ENCODE results near the gene FMNL3. TPM values are rescaled to one million over a fixed set of nuclear protein-coding genes. Genes with fewer than 3 reads are reported as not detected.

Gene FMNL3
- total RNA-seq, 1 donor from 2014 or later = 30.4 TPM

DNA sequence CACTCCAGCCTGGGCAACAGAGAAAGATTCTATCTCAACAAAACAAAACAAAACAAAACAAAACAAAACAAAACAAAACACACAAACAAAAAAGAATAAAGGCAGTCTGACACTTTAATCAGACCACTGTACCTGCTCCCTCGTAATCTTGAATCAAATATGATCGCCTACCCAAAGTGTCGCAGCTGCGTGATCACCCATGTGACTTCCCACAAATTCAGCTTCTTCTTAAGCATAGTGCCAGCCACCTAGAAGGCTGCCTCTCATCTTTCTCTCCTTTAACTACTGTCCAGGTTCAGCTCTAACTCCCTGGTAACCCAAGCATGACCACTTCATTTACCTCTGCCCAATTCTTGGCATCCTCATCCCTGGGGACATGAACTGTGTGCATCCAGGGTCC lies 37.4 kb downstream of the FMNL3 start:
- peak overlapping the region; percentile 84 to 97 for H3K27ac ChIP-seq
- H3K4me3 ChIP-seq = no peak overlapping the region
- no peak for DNase-seq (ENCODE audit: low spot score in 2 of 2)
- H3K36me3 ChIP-seq = no peaks in the 10 kb centered on the region
- H3K9me3 ChIP-seq = no peaks in the 10 kb centered on the region
- intact Hi-C loops (cut with DNase I) = no loop called here
- TF ChIP-seq, protein P1, sequence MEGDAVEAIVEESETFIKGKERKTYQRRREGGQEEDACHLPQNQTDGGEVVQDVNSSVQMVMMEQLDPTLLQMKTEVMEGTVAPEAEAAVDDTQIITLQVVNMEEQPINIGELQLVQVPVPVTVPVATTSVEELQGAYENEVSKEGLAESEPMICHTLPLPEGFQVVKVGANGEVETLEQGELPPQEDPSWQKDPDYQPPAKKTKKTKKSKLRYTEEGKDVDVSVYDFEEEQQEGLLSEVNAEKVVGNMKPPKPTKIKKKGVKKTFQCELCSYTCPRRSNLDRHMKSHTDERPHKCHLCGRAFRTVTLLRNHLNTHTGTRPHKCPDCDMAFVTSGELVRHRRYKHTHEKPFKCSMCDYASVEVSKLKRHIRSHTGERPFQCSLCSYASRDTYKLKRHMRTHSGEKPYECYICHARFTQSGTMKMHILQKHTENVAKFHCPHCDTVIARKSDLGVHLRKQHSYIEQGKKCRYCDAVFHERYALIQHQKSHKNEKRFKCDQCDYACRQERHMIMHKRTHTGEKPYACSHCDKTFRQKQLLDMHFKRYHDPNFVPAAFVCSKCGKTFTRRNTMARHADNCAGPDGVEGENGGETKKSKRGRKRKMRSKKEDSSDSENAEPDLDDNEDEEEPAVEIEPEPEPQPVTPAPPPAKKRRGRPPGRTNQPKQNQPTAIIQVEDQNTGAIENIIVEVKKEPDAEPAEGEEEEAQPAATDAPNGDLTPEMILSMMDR (IDR thresholded peaks at IDR 0.05) = no peak
- H3K4me1 ChIP-seq = peaks cover 21 to 43% of the 10 kb centered on the region in 2 donors
- no peaks in the 10 kb centered on the region for H3K27me3 ChIP-seq

DNA sequence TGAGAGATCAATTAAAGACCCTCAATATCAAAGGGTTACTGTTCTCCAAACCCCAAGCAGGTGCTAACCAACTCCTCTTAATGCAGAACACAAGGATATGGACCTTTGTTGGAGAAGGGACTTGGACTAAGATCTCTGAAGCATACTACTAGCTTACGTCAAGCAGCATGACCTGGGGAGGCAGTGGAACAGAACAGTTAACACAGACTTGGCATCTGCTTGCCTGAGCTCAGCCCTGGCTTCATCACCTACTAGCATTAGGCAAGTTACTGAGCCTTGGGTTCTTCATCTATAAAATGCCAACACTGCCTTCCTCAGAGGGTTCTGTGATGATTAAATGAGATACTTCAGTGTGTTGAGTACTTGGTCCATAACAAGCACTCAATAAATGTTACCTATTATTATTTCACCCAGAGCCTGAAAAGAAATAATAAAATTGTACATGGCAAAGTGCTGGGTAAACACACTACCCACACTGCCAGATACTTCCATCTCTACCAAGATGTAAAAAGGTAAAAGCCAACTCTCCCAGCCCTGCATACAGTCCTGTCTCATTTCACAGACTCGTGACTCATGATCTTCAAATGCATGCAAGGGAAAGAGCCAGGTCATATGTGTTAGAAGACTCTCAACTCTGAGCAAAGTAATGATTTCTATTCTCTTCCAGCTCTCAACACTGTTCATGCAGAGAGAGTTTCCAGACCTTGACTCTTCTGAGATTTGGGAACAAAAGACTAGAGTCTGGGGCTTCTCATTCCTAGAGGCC lies 39.7 kb downstream of the FMNL3 start:
- no peaks in the 10 kb centered on the region for H3K9me3 ChIP-seq
- no peaks in the 10 kb centered on the region for H3K27me3 ChIP-seq
- no peaks in the 10 kb centered on the region for H3K36me3 ChIP-seq
- TF ChIP-seq, protein P1 (IDR thresholded peaks at IDR 0.05) = no peak
- H3K27ac ChIP-seq = no peak overlapping the region
- DNase-seq (ENCODE audit: low spot score in 2 of 2) = no peak
- intact Hi-C loops (cut with DNase I) = no loop called here
- H3K4me3 ChIP-seq = no peak overlapping the region
- peaks cover 22 to 45% of the 10 kb centered on the region in 2 donors for H3K4me1 ChIP-seq

DNA sequence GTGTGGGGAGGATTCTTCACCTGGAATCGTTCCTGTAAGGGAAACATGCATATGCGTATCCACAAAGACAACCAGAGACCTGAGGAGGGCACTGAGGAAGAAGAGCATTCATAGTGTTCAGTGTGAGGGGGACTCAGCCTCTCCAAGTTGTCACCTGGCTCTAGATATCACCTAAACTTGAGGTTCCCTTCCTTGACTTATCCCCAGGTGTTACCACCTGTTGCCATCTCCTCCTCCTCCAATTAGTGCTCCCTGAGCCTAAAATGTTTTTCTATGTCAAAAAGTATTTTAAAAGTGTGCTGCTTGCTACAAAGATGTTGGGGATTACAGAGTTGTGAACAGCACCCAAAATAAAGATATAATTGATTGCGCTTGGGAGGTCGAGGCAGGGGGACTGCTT lies 41.0 kb downstream of the FMNL3 start:
- no peaks in the 10 kb centered on the region for H3K27me3 ChIP-seq
- H3K4me1 ChIP-seq = peaks cover 18 to 44% of the 10 kb centered on the region in 2 donors
- intact Hi-C loops (cut with DNase I) = no loop called here
- TF ChIP-seq, protein P1 (IDR thresholded peaks at IDR 0.05) = no peak
- H3K4me3 ChIP-seq = no peak overlapping the region
- no peaks in the 10 kb centered on the region for H3K9me3 ChIP-seq
- no peaks in the 10 kb centered on the region for H3K36me3 ChIP-seq
- H3K27ac ChIP-seq = peak overlapping the region in 1 of 2 donors; percentile 91
- DNase-seq (ENCODE audit: low spot score in 2 of 2) = no peak

DNA sequence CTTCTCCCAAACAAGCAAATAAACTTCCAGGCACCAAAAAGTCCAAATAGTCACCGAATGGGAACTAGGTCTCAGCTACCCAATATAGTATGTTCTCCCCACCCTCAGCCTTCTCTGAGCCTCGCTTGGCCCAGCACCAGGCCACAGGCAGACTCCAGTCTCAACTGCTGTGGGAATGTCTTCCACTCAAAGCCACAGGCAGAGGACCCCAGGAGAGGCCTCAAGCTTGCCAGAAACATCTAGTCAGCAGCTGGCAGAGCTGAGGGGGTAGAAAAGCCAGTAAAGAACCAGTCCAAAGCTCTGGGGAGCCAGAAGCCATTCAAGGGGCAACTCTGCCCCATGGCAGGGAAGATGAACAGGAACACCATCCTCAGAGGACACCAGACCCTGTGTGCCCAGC lies 41.8 kb downstream of the FMNL3 start:
- H3K27me3 ChIP-seq = no peaks in the 10 kb centered on the region
- TF ChIP-seq, protein P1 (IDR thresholded peaks at IDR 0.05) = no peak
- H3K4me1 ChIP-seq = peaks cover 17 to 39% of the 10 kb centered on the region in 2 donors
- intact Hi-C loops (cut with DNase I) = no loop called here
- no peaks in the 10 kb centered on the region for H3K9me3 ChIP-seq
- no peak overlapping the region for H3K4me3 ChIP-seq
- peak overlapping the region; percentile 85 to 91 for H3K27ac ChIP-seq
- no peak for DNase-seq (ENCODE audit: low spot score in 2 of 2)
- H3K36me3 ChIP-seq = no peaks in the 10 kb centered on the region

DNA sequence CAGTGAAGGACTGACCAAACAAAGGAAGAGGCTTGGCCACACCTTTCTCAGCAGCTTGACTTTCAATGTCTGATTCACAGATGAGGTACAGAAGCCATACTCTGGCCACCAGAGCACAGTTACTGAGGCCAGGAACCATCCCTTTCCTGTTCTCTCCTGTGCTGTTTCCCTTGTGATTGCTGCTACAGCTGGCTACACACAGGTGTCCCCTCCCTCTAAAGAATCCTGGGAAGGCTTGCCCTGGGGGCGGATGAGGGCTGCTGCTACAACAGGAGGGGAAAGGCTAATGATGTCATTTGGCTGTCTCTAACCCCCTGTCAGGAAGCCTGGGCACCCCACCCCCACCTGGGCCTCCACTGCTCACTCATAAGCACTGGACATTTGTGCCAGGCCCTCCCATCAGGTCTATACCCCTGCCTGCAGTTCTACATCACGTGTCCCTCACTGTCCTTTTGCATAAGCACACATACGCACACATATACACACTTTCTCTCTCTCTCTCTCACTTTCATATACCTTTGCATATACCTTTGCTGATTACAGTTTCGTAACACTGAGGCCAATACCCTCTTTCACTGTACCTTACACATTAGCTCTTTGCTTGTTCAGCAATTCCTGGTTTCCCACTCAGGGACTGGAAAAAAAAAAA lies 42.5 kb downstream of the FMNL3 start:
- H3K9me3 ChIP-seq = no peaks in the 10 kb centered on the region
- H3K27me3 ChIP-seq = no peaks in the 10 kb centered on the region
- H3K36me3 ChIP-seq = no peaks in the 10 kb centered on the region
- DNase-seq (ENCODE audit: low spot score in 2 of 2) = no peak
- peaks cover 17 to 39% of the 10 kb centered on the region in 2 donors for H3K4me1 ChIP-seq
- H3K4me3 ChIP-seq = no peak overlapping the region
- TF ChIP-seq, protein P1 (IDR thresholded peaks at IDR 0.05) = no peak
- H3K27ac ChIP-seq = peak overlapping the region; percentile 85 to 91
- intact Hi-C loops (cut with DNase I) = no loop called here

Measured in ascending aorta (tissue), 2 donors.